Measurements from ENCODE around the gene IRF3.
A peak's percentile ranks its signal among the peaks of the same experiment; 100 is the strongest.

IRF3 gene

DNA sequence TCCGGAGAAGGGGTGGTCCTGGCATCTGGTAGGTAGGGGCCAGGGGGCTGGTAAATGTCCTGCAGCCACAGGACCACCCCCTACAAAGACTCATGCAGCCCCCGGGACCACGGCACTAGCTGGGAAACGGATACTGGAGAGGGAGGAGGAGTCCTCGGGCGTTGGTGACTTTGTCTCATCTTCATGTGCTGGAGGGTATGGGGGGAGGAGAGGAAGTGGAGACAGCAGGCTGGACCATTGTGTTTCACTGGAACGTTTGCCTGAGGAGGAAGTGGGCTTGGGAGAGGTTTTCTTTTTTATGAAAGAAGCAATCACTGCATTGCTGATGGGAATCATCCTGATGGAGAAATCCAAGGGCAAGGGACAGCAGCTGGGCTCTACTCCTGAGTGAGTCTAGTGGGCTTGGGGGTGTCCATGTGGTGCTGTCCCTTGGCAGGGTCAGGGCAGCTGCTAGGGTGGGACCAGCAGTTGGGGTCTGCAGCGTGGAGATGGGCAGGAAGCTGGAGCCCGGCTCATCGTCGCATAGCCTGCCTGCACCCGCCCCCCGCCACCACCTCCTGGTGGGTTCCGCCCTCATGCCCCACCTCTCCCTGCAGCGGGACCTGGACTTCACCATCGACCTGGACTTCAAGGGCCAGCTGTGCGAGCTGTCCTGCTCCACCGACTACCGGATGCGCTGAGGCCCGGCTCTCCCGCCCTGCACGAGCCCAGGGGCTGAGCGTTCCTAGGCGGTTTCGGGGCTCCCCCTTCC lies 22.1 kb upstream of the IRF3 start:
- no peak for DNase-seq (ENCODE audit: low read depth in 3 of 3, low spot score in 1 of 3)

DNA sequence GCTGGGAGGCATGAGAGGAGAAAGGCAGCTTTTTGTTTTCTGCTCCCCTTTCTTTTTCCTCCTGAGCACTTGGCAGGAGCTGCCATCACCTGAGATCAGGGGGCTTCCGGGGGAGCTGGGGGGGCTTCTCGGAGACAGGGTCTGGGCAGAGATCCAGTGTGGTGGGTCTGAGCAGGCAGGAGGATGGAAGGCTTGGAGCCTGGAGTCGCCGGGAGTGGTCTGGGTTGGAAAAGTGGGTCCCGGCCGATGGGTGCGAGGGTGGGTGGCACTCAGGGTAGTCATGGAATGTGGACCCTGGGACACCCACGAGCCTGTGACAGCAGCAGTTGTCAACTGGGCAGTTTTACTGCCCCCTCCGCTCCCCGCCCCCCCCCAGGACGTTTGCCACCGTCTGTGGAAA lies 21.5 kb upstream of the IRF3 start:
- no peak for DNase-seq (ENCODE audit: low read depth in 3 of 3, low spot score in 1 of 3)

DNA sequence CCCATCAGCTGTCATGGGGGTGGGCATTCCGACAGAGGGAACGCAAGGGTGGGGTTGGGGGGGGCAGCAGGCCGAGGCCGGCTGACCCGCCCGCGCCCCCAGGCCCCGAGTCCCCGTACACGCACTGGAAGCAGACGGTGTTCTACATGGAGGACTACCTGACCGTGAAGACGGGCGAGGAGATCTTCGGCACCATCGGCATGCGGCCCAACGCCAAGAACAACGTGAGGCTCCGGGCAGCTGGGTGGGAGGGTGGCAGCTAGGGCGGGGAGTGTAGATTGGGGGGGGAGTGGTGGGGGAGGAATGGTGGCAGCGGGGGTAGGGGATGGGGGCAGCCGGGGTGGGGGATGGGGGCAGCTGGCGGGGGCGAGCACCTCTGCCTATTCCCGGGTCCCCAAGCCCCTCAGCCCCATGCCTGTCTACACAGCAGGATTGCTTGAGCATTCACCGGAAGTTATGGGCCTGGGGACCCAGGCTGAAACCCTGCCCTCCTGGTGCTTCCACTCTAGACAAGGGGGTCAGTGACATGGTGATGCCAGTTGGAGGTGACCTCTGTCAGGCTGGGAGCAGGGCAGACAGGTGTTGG lies 20.9 kb upstream of the IRF3 start:
- no peak for DNase-seq (ENCODE audit: low read depth in 3 of 3, low spot score in 1 of 3)

DNA sequence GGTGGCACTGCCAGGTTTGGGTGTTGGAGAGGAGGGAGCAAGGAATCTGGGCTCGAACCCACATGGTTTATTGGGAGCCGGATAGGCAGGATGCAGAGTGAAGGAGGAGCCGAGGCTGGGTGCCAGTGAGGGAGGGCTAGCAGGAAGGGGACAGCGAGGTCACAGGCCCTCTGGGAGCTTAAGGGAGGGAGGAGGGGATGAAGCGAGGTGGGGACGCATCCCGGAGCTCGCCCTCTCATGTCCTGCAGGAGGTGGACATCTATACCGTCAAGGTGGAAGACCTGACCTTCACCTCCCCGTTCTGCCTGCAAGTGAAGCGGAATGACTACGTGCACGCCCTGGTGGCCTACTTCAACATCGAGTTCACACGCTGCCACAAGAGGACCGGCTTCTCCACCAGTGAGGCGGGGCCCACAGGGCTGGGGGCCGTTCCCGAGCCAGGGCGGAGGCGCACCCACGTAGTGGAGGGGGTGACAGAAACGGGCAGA lies 20.2 kb upstream of the IRF3 start:
- DNase-seq (ENCODE audit: low read depth in 3 of 3, low spot score in 1 of 3): no peak

DNA sequence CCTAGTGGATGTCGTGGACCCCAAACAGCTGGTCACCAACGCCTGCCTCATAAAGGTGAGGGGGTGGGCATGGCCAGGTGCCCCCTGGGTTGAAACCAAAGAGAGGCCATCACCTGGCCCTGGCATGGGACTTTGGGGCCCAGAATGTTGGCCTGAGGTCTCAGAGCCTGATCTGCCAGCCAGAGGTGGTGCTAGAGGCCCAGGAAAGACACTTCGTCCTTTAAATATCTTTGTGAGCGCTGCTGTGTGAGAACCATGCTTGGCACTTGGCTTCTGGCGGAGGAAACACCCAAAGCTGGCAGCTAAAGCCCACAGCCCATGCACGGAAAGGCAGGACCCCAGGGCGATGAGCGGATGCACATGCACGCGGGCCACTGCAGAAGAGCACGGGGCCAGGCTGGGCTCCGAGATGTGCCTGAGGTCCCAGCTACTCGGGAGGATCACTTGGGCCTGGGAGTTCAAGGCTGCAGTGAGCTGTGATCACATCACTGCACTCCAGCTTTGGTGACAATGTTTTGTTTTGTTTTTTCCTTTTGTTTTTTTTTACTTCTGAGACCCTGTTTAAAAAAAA lies 19.4 kb upstream of the IRF3 start:
- DNase-seq (ENCODE audit: low read depth in 3 of 3, low spot score in 1 of 3): no peak

DNA sequence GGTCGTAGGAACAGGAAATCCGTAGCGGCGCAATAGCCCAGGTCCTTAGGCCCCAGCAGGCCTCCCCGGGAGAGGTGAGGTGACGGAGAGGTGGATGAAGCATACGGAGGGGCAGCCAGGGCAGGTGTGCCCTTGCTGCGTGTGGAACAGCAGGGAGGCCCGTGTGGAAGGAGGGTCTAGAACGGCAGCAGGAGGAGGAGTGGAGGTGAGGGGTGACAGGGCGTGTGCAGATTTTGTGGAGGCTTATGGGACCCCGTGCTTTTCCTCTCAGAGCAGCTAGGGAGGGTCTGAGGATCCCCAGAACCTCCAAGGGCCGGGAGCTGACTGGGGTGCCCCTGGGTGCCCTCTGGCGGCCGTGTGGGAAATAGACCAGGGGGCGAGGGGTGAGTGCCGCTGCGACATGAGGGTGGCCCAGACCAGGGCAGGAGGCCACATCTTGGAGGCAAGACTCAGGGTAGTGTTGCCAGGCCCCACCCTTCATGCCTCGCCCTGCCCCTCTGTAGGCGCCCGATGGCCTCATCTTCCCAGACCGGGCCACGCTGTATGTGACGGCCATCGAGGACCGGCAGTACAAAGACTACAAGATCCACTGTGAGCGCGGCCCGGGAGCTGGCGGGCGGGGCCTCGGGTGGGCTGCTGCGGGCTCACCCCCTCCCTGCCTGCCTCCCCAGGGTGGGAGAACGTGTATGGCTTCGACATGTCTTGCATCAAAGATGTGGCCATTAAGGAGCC lies 18.8 kb upstream of the IRF3 start:
- DNase-seq (ENCODE audit: low read depth in 3 of 3, low spot score in 1 of 3): no peak

DNA sequence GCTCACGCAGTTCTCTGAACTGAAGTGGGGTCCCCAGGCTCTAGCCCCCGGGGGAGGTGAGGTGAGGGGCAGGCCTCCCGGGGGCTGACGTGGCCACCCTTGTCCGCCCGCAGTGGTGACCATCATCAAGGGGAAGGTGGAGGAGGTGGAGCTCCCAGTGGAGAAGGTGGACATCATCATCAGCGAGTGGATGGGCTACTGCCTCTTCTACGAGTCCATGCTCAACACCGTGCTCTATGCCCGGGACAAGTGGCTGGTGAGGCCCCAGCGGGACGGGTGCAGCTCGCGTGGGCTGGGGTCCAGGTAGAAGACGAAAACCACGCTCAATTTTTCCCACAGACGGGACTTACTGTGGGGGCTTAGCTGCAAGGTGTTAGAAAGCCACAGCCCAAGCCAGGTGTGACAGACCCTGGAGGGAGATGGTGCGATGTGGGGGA lies 18.2 kb upstream of the IRF3 start:
- DNase-seq (ENCODE audit: low read depth in 3 of 3, low spot score in 1 of 3): no peak

DNA sequence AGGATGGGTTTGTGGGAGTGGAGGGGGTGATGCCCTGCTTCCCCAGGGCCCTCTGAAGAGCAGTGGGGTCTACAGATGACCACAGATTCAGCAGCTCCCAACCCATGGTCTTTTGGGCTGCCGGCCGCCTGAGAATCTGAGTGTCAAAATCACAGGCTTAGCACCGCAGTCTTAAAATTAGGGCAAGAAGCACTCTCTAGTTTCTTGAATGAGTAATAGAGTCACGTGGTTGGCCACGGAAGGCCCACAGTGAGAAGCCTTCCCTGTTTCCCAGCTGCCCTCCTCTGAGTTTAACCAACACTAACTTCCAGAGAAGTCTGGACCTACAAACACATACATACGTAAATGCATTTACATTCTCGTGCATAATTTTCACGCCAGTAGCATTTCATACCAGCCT lies 16.6 kb upstream of the IRF3 start:
- no peak for DNase-seq (ENCODE audit: low read depth in 3 of 3, low spot score in 1 of 3)

DNA sequence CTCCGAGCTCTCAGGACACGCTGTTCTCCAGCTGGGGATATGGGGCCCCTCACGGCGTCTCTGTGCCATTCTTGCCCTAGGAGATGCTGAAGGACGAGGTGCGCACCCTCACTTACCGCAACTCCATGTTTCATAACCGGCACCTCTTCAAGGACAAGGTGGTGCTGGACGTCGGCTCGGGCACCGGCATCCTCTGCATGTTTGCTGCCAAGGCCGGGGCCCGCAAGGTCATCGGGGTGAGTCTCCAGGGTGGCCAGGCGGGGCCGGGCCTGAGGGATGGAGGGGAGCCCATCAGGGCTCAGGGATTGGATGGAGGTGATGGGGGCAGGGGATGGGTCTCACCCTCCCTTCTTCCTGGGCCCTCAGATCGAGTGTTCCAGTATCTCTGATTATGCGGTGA lies 16.2 kb upstream of the IRF3 start:
- no peak for DNase-seq (ENCODE audit: low read depth in 3 of 3, low spot score in 1 of 3)

DNA sequence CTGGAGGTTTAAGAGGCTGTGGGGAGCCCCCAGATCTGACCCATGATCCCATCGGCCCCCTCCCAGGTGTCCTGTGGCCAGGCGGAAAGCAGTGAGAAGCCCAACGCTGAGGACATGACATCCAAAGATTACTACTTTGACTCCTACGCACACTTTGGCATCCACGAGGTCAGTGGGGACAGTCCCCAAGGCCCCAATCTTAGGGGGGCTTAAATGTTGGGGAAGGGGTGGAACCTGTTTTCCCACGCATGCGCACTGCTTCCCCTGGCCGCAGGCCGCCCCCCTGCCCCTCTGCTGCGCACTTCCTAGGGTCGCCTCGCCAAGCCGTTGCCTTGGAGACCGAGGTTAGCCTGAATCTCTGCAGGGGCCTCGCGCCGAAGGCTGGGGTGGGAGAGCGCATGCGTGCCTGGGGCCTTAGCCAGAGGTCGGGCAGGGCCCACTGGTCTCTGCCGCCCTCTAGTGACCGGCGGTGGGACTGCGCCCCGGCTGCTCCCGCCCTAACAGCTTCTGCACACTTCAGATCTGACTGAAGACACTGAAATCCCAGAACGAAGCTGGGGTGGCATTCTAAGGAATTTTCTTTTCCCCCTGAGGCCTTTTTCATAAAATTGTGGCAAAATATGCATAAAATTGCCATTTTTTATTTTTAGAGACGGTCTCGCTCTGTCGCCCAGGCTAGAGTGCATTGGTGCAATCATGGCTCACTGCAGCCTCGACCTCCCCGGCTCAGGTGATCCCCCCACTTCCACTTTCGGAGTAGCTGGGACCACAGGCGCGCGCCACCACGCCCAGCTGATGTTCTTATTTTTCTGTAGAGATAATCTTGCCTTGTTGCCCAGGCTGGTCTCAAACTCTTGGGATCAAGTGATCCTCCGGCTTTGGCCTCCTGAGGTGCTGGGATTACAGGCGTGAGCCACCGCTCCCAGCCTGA lies 15.0 kb upstream of the IRF3 start:
- peak; percentile 85 to 99 (median 90) for DNase-seq (ENCODE audit: low read depth in 3 of 3, low spot score in 1 of 3)

DNA sequence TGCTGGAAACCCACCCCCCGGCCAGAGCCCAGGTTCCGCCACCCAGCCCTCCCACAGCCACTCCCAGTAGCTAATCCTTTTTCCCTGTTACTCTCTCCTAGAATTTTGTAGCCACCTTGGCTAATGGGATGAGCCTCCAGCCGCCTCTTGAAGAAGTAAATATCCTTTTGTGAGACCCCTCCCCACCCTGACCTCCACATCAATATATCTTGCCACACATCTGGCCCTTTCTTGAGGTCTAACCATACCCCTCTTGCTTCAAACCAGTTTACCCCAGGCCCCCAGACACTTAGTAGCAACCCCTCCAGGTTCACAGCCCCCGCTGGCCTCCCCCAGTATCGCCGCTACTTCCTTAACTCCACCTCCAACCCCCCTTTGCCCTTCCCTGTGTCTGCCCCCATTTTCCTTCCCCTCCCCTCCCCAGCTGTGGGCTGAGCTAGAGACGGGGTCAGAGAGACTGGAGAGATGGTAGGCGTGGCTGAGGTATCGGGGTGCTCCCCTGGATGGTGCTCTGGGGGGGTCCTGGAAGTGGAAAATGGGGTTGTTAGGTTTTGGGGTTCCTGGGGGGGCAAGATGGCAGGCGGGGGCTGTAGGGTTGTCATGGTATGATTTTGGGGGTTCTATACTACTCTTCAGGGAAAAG lies 14.2 kb upstream of the IRF3 start:
- DNase-seq (ENCODE audit: low read depth in 3 of 3, low spot score in 1 of 3): no peak

DNA sequence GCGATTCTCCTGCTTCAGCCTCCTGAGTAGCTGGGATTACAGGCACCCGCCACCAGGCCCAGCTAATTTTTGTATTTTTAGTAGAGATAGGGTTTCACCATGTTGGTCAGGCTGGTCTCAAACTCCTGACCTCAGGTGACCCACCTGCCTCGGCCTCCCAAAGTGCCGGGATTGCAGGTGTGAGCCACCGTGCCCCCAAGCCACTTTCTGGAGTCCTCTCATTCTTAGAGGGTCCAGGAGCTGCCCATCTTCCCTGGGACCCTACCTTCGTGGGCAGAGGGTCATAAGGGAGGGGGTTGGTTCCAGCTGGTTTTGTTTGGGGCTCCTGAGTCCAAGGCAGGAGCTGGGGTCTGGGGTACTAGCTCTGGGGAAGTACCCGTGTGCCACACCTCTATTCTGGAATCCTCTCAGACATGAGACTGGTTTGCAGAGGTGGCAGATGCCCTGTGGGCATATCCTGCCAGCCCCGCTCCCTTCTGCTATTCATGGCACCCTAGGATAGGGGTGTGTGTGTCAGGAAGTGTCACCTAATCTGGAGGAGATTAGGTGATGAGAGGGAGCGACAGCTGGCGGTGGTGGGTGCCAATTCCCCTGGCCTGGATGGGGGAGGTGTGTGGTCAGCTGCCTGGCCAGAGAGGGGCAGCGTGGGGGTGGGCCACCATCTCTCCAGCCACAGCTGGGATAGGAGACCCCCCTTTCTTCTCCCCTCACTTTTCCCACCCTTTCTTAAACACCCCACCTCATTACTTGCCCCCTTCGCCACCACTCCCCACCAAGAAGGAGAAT lies 13.5 kb upstream of the IRF3 start:
- DNase-seq (ENCODE audit: low read depth in 3 of 3, low spot score in 1 of 3): no peak

DNA sequence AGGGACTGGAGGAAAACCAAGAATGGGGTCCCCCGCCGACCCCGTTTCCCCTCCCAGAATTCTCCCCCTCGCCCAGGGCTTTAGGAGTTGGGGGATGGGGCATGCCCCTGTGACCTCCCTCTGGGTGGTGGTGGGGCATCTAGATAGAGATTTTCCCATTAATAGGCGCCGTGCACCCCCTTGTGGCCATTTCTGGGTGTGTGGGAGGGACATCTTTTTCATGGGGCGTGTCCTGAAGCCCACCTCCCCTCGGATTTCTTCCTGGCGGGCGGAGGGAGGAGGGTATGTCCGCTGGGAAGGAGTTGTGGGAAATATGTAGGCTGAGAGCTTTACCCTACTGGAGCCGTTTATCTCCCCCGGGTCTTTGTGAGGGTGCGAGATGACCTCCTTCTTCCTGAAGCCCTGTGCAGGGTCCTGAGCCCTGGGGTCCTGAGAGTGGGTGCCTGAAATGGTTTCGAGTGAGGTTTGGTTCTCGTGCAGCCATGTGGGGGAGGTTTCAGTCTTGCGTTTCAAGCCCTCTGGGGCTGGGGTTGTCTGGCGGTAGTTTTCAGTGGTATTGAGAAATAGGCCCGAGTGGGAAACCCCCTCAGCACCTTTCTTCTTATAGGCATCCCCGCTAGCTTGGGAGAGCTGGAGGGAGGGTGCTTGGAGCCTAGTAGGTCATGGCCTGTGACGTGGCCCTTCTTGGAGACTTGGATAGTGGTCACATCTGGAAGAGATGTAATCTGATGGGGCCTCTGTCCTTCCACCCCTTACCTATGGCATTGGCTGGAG lies 12.4 kb upstream of the IRF3 start:
- peak in 2 of 3 donors; percentile 65 to 74 for DNase-seq (ENCODE audit: low read depth in 3 of 3, low spot score in 1 of 3)

DNA sequence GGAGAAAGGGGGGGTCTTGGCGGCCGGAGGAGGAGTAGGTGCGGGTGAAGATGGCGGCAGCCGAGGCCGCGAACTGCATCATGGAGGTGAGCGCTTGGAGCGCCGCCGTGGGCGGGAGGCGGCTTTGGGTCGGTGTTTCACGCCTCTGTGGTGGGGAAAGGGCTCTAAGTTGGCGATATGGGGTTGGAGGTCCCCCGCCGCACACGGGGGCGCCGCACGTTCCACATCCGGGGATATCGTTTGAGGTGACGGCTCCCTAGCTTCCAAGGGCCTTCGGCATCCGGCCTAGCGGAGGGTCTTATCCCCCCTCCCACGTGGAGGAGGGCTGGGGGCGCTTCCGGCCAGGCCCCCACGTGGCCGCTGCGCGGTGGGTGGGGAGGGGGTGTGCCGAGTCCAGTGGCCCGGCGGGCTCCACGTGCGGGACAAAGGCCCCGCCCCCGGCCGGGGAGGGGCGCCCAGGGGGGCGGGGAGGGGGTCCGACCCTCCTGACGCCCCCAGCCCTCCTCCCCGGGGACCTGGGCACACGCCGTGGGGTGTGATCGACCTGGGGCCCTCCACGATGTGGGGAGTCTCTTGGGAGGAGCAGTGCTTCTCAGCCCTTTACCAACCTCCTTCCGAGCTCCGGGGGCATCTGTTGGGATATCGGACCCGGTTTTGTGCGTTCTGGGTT lies 11.7 kb upstream of the IRF3 start, which contains the start of gene PRMT1:
Gene PRMT1 (plus strand): TSS at position 41 of the 670 bp plus-strand sequence. CDS start 10 bp downstream, at position 51.
- peak in 1 of 3 donors; percentile 43 for DNase-seq (ENCODE audit: low read depth in 3 of 3, low spot score in 1 of 3)

DNA sequence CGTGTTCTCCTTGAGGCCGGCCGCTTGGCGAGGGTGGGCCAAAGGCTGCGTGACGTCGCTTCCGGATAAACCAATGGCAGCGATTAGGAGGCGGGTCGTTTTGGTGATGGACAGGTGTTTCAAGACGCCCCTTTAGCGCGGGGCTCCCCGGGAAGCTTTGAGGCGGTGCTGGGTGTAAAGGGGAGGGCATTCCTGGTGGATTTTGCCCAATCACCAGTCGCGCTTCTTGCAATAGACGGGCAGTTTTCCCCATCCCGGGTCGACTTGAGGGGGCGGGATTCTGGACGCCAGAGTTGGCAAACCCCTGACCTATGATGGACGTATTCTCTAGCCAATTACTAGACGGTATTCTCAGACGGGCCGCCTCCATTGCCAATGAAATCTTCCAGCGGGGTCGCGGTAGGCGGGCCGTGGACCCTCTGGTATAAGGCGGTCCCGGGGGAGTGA lies 11.2 kb upstream of the IRF3 start:
- peak; percentile 95 to 97 (median 95) for DNase-seq (ENCODE audit: low read depth in 3 of 3, low spot score in 1 of 3)

DNA sequence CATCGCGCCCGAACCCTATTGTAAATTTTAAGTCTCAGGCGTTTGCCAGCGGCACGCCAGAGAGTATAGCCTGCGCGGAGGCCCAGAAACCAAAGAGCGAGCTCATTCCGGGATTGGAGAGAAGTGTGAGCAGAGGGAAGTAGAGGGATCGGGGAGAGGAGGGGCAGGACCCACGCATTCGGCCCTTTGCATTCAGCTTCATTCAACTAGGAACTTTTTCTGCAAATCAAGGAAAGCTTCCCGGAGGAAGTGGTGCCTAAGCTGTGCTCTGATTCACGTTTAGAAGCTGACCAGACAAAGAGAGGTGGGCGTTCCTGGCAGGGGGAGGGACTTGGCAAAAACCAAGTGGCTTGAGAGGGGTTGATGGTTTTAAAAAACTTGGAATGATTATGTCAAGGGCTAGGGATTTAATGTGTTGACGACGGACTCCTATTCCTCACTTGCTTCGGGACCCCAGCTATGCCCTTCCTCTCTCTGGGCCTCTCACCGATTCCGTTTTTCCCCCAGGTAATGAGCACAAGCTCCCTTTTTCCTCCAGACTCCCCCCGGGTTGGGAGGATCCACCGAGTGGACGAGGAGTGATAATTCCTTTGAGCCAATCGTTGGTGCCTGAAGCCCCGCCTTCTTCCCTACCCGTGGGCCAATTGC lies 10.6 kb upstream of the IRF3 start:
- DNase-seq (ENCODE audit: low read depth in 3 of 3, low spot score in 1 of 3): peak in 1 of 3 donors; percentile 24
